GM19372 (cell line): ENCODE measurements around the gene OTOGL.
"Not testable (repeated sequence)": the region's sequence is repeated elsewhere in the genome, so short reads cannot be mapped to it uniquely, and the experiment has no call there.

Experiments
- ATAC-seq: cut with Tn5 transposase; IDR thresholded peaks from one replicate; pipeline ENCODE4 v1.9.1; 2021; ENCODE audit warnings: mild to moderate bottlenecking, low read depth, moderate library complexity; ENCODE audit not compliant: unreplicated experiment

OTOGL gene, protein sequence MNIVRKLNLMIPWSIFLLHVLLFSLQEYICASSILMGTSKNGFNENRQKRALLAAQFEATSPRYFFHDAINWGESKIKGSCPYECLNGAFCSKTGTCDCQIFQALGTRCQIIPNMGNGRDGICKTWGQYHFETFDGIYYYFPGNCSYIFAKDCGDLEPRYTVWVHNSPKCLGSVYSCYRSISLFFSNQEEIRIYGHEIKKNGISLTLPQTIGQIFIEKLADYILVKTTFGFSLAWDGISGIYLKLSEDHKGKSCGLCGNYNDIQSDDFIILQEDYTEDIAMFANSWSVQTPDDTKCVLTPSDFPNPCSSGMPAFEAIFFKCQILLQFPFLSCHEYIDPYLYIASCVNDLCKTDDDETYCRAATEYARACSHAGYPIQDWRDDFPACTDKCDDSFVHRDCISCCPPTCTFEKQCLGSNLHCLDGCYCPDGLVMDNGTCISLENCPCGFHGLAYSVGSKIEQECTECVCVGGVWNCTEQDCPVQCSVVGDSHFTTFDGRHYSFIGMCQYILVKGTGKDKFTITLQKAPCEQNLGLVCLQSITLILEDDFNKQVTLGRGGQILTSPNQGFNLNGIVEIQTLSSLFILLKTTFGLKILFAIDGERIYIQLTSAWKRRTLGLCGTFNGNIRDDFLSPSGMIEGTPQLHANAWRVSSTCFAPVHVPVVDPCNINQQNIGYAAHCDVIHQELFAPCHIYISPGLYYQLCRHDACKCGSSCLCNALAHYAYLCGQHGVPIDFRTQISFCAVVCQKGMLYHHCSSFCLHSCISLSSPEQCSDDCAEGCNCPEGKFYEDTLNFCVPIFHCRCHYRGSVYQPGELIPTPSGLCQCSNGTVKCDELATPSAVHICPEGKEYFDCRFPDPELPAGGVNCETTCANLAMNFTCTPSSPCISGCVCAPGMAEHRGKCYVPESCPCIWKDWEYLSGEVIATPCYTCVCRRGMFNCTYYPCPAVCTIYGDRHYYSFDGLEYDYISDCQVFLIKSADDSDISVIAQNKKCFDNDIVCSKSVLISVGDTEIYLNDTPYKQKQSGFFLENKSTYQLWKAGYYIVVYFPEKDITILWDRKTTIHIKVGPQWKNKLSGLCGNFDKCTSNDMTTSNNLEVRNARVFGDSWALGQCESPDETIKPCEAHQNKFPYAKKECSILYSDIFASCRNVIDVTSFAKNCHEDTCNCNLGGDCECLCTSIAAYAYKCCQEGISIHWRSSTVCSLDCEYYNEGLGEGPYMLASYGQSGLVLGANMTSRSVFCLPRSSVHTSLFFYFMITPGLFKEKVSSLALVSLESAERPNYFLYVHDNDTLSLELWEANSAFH (N-terminal part only)

DNA sequence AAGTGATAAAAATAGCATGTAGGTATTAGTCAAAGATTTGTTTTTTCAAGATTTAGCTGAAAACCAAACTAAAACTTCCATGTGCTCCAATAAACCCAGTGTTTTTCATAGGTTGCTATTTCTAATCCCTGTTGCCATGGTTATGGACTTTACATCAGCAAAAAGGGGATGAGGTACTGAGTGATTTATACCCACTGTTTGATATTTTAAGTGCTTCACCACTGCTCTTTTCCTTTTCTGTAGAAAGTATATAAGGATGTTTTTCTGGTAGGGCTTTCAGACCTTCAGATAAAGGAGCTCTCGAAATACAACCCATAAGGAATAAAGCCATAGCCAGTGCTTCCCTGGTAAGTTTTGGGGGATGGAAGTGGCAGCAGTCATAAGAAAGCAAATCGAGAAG lies at the start of gene OTOGL:
TSS of gene OTOGL (plus strand) at position 279 of the 400 bp plus-strand sequence. CDS start 109,895 bp downstream, outside the sequence.
- no peak for ATAC-seq

DNA sequence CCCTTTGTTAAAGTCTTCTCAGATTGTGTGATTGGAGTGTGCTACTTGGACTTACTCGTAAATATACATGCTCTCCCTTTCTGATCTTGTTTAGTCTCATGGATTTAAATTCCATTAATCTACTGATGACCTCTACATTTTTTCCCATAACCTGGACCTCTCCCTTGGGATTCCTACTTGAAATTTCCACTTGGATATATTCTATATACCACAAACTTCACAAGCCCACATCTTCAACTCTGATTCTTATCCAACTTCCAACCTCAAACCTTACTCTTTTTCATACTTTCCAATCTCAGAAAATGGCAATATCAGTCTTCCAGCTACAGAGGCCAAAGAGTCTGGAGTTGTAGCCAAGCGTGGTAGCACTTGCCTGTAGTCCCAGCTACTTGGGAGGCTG lies 49.1 kb upstream of the OTOGL start:
- no peak for ATAC-seq

DNA sequence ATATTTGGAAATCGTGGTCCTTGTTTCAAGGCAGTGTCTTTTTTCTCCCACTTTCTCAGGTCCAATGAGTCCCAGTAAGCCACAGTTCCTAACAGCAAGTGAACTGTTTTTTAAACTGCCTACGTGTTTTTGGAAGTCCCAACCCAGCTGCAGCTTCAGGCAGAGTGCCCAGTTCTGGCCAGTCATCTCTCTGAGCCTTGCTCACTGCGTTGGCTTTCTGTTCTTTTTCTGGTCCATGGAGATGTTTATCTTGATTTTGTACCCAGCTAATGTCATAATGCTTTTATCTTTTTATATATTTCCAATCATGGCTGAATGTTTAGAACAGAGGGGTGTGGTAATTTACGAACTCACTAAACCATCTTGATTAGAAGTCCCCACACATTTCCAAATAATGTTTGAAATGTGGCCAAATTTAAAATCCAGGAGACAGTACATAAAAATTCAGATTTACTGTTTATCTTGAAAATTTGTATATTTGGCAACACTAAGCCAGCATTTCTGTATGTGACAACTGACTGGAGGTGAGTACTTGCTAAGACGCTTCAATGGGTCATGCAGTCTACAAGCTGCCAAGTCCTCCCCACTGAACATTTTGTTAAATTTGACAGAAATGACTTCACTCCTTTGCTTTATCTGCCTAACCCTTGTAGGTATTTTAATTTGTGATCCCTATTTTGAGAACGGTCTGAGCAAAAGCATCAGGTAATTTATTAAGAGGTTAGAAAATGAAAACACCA lies 46.1 kb upstream of the OTOGL start:
- ATAC-seq = no peak

DNA sequence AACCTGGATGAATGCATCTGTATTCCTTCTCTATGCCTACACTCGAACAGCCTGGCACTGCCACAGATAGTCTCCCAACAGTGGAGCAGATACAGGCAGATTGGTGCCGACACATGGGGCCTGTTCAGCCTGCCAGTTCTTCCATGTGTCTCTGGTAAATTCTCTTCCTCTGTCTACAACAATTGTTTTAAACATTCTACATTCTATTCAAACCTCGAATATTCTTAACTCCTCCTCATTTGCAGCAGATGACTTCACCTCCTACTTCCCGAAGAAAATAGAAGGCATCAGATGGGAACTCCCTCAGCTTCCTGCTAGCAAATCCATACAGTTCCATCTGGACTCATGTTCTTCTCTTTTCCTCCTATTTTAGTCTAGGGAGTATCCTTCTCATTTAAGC lies 43.1 kb upstream of the OTOGL start:
- no peak for ATAC-seq

DNA sequence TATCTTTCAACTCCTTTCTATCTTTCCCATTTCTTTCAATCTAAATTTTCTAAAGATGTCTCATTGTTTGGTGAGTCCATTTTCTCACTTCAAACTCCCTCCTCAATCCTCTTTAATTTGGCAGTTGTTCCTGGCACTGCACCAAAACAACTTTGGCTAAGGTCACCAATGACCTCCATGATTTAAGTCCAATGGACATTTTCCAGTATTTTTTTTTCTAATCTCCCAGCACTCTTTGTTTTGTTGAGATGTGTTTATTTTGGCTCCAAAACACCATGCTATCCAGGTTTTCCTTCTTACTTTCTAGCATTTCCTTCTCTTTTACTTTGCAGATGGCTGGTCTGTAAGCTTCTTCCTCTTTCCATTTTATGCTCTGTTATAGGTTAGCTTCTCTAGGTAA lies 42.5 kb upstream of the OTOGL start:
- ATAC-seq = no peak

DNA sequence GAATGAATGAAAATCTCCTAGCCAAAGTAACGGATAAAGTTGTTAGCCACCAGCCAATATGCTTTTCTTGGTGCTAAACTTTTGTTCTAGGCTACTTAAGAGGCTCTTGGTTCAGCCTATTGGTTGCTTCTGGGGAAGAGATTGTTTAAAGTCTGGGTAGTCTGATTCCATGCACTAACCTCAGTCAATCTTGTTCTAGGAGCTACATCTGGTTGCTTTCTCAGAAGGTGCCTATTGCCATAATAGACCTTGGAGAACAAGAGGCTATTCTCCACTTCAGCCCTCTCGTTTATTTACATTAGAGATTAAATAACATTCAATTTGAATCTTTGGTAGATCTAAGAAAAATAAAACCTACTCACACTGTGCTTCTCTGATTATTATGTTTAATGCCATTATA lies 40.8 kb upstream of the OTOGL start:
- ATAC-seq = no peak

DNA sequence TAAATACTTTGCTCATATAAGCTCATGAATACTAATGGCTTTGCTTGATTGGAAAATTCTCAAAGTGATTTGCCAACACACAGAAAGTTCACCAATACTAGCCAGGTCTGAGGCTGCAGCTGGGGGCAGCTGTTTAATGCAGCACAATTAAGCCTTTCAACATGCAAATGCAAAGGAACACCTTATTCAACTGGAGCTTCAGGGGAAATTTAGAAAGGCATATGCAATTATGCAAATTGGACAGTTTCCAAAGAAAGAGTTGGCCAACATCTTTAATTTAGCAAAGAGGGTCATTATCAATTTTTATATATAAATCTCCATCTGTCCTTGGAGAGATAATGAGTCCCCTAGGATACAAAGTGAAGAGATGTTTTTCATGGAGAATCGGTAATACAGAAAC lies 40.2 kb upstream of the OTOGL start:
- ATAC-seq = no peak

DNA sequence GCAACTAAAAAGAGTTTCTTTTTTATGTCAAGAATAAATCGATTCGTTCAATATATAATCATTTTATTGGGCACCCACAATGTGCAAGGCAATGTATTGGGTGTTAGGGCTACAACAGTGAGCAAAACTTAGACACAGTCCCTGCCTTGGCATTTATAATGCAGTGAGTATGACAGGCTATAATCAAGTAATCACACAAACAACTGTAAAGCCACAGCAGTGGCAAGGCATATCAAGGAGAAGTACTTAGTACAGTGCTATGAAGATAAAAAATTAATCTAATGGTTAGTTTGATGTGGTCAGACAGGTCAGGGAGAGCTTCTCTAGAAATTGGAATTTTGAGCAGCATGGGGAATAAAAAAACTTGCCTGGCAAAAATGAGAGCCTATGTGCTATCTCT lies 39.5 kb upstream of the OTOGL start:
- no peak for ATAC-seq

DNA sequence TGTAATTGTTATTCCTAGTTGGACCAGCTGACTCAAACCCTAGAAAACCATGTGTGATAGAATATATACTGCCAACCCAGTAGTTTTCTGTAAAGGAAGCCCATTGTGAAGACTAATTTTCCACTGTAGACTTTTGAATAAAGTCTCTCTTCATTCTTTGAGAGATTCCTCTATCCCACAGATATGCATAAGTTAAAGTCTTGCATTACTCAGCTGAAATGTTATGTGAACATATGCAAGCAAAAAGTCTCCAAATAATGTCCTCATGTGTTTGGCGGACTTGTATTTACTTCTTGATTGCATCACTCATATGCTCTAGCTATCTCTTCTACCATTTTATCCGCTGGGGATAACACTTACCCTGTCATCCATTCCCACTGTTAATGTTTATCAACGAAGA lies 35.1 kb upstream of the OTOGL start:
- ATAC-seq = no peak

DNA sequence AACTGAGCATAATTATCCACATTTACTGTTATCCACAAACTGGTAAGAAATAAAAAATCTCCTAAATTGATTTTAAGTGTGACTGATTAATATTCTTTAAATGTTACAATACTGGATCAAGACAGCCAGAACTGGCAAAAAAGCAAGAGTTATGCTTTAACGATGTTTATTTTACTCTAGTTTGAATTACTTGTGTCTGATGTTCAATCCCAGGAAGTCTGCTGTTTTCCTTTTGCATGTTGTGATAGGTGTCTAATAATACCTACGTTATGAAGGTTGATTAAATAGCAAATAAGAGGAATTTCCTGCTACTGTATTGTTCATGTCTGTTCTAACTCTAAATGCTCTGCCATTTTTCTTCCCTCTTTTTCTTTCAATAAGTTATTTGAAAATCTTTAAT lies 34.4 kb upstream of the OTOGL start:
- no peak for ATAC-seq

DNA sequence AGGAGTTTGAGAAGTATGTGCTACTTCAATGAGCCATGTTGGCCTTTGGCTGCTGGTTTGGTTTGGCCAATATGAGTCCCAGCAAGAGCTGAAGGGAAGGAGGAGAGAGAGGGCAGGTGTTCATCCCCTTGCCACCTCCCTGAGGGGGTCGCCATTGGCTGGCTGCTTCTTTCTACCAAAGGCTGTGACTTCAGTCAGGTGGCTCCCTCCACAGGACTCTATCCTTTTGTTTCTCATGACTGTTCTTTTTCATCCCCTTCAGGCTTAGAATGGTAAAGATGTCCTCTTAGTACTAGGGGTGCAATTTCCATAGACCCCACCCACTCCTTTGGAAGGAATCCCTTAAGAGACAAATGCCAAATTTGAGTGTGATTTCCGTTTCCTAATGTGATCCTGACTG lies 31.2 kb upstream of the OTOGL start:
- ATAC-seq = no peak

DNA sequence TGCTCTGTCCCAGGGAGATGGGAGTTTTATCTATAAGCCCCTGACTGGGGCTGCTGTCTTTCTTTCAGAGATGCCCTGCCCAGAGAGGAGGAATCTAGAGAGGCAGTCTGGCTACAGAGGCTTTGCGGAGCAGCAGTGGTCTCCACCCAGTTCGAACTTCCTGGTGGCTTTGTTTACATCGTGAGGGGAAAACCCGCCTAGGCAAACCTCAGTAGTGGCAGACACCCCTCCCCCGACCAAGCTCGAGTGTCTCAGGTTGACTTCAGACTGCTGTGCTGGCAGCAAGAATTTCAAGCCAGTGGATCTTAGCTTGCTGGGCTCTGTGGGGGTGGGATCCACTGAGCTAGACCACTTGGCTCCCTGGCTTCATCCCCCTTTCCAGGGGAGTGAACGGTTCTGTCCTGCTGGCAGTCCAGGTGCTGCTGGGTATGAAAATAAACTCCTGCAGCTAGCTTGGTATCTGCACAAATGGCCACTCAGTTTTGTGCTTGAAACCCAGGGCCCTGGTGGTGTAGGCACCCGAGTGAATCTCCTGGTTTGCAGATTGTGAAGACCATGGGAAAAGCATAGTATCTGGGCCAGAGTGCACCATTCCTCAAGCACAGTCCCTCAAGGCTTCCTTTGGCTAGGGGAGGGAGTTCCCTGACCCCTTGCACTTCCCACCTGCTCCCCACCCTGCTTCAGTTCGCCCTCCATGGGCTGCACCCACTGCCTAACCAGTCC lies 15.3 kb upstream of the OTOGL start:
- not testable (repeated sequence) for ATAC-seq

DNA sequence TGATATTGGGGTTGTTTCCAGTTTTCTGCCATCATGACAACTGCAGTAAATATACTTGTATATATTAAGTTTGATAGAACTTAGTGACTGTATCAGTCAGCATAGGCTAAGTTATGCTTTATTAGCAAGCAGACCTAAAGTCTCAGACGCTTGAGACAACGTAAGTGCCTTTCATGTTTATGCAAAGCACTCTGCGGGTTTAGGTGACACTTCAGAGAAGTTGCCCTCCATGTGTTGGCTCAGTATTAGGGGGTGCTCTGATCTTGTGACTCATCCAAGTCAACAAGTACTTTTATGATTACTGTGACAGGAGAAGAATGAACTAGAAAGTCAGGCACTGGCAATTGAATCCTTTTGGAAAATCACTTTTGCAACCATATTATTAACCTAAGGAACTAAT lies 13.3 kb upstream of the OTOGL start:
- no peak for ATAC-seq

DNA sequence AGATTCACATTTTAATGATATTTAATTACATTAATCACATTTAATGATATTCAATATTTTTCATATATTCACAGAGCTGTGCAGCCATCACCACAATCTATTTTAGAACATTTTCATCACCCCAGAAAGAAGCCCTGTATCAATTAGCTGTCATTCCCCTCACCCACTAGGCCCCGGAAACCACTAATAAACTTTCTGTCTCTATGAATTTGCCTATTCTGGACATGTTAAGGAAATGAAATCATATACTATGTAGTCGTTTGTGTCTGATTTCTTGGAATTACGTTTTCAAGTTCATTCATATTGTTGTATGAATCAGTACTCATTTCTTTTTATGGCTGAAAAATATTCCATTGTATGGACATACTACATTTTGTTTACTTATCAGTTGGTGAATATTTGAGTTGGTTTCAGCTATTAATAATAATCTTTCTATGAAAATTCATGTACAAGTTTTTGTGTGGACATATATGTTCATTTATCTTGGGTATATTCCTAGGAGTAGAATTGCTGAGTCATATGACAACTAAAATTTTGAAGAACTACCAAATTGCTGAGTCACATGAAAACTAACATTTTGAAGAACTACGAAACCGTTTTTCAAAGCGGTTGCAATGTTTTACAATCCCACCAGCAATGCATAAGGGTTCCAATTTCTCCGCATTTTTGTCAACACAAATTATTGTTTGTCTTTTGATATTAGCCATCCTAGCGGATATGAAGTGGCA lies 11.7 kb upstream of the OTOGL start:
- ATAC-seq = no peak

DNA sequence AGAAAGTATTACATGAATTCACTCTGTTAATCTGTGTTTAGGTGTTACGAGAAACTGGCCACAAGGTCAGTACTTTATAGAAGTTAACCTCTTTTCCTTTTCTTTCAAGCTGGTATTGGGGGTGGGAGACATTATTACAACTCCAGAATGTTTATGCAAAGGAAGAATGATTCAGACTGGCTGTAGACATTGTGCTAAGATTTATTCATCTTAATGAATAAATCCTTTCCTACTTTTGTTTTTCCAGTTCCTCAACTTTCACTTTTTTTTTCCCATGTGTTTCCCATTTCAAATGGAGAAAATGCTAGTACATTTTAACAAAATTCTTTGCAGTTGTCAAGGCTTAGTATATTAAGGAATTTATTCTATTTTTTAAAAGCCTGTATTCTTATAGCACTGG lies 1.3 kb downstream of the OTOGL start:
- ATAC-seq = no peak

DNA sequence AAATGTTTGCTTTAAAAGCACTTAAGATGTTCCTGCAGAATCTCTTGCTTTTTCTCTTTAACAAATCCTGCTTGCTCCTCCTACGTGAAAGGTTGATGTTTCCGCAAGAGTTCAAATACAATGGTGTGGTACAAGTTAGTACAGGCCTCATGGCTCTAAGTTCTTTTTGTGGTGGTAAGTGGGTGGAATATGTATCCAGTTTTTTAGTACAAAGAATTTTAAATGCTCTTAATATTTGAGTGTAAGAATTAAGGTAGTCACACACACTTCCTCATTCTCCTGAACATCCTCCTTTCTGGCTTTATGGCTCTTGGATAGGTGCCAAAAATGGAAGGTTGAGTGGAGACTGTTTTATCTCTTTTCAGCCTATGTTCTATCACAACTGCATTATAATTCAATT lies 1.8 kb downstream of the OTOGL start:
- no peak for ATAC-seq

DNA sequence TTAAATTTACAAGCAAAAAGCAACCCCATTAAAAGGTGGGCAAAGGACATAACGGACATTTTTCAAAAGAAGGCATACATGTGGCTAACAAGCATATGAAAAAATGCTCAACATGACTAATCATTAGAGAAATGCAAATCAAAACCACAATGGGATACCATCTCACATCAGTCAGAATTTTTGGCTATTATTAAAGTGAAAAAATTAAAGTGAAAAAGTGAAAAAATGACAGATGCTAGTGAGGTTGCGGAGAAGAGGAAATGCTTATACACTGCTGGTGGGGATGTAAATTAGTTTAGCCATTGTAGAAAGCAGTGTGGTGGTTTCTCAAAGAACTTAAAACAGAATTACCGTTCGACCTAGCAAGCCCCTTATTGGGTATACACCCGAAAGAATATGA lies 7.9 kb downstream of the OTOGL start:
- no peak for ATAC-seq

DNA sequence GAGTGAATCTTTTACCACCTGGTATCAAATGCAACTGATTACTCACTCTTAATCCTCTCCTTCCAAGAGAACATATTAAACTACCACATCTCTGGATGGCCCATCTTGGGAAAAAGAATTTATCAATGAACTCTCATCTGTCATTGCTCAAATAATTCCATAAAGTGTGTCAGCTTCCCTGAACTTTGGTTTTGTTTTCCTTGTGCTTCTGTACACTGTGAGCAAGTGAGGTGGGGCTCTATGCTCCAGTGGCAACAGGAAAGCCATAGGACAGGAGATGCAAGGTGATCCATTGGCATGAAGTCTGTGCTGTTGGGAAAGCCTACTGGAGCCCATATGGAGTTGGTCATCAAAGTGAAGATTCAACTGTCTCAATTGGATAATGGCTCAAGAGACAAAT lies 17.4 kb downstream of the OTOGL start:
- ATAC-seq = no peak
